MM.1S (cell line): Measurements from ENCODE around the gene C21orf58.

ENCODE experiments used
- DNase-seq: peaks from one replicate; pipeline ENCODE4 v3.0.0-alpha.2; 2015
- H2AFZ ChIP-seq: fragments of 300-600 bp; sonication (generic); 2 replicates; pipeline ENCODE4 v1.6.0; 2016; ENCODE audit warnings: antibody characterized with exemption, low read length
- H3F3A ChIP-seq: fragments of 300-600 bp; sonication (generic); 2 replicates; pipeline ENCODE4 v1.6.1; 2016; ENCODE audit warnings: mild to moderate bottlenecking, antibody characterized with exemption, low read length, moderate library complexity, mixed read lengths; ENCODE audit not compliant: insufficient read depth
- H3K27ac ChIP-seq: fragments of 300-600 bp; sonication (generic); 2 replicates; pipeline ENCODE4 v1.5.1; 2016; ENCODE audit warnings: mild to moderate bottlenecking, low read length
- H3K27me3 ChIP-seq: fragments of 300-600 bp; sonication (generic); replicated peaks from 2 replicates; pipeline ENCODE4 v1.6.0; 2016; ENCODE audit warnings: low read length; ENCODE audit not compliant: insufficient read depth
- H3K36me3 ChIP-seq: fragments of 300-600 bp; sonication (generic); replicated peaks from 2 replicates; pipeline ENCODE4 v1.6.1; 2016; ENCODE audit warnings: mild to moderate bottlenecking, low read length, mixed read lengths; ENCODE audit not compliant: insufficient read depth
- H3K4me1 ChIP-seq: fragments of 300-600 bp; sonication (generic); 2 replicates; pipeline ENCODE4 v1.6.1; 2016; ENCODE audit warnings: low read length, mixed read lengths
- H3K4me2 ChIP-seq: fragments of 300-600 bp; sonication (generic); 2 replicates; pipeline ENCODE4 v1.6.0; 2016; ENCODE audit warnings: low read depth, low read length
- H3K4me3 ChIP-seq: fragments of 300-600 bp; sonication (generic); 2 replicates; pipeline ENCODE4 v1.5.1; 2016; ENCODE audit warnings: low read length, mixed read lengths
- H3K79me2 ChIP-seq: fragments of 300-600 bp; sonication (generic); 2 replicates; pipeline ENCODE4 v1.6.1; 2016; ENCODE audit warnings: mixed run types, low read length, mixed read lengths
- H3K9ac ChIP-seq: fragments of 300-600 bp; sonication (generic); 2 replicates; pipeline ENCODE4 v1.6.1; 2016; ENCODE audit warnings: low read length, mixed read lengths
- H3K9me2 ChIP-seq: fragments of 300-600 bp; sonication (generic); replicated peaks from 2 replicates; pipeline ENCODE4 v1.6.1; 2016; ENCODE audit warnings: mild to moderate bottlenecking, low read length, mixed read lengths; ENCODE audit not compliant: insufficient read depth
- H3K9me3 ChIP-seq: fragments of 300-600 bp; sonication (generic); replicated peaks from 2 replicates; pipeline ENCODE4 v1.6.1; 2016; ENCODE audit warnings: mild to moderate bottlenecking, low read length, mixed read lengths; ENCODE audit not compliant: insufficient read depth
- H4K20me1 ChIP-seq: fragments of 300-600 bp; sonication (generic); 2 replicates; pipeline ENCODE4 v1.6.1; 2016; ENCODE audit warnings: mild to moderate bottlenecking, low read length, moderate library complexity, mixed read lengths; ENCODE audit not compliant: insufficient read depth
- CTCF ChIP-seq: fragments of 300-600 bp; sonication (generic); IDR thresholded peaks from 2 replicates; pipeline ENCODE4 v1.5.1; 2016; ENCODE audit warnings: antibody characterized with exemption, low read length, mixed read lengths
- EZH2 ChIP-seq: fragments of 300-600 bp; sonication (generic); optimal IDR thresholded peaks from 2 replicates; pipeline ENCODE3; 2017; ENCODE audit warnings: low read depth, mild to moderate bottlenecking, antibody characterized with exemption, low read length, mixed read lengths
- EZH2phosphoT487 ChIP-seq: fragments of 300-600 bp; sonication (generic); IDR thresholded peaks from 2 replicates; pipeline ENCODE4 v1.6.1; 2018; ENCODE audit warnings: antibody characterized with exemption, low read length

Gene C21orf58

GRCh38 chr21:46326110-46326703 is 2.5 kb upstream of the C21orf58 start:
- Histone ChIP-seq H3K9me2 (no peaks in the 10 kb centered on the region), H3K4me2 (peak overlapping the region; percentile 97), H2AFZ (no peak overlapping the region), H3K27me3 (no peaks in the 10 kb centered on the region), H3K9me3 (no peaks in the 10 kb centered on the region), H4K20me1 (no peaks in the 10 kb centered on the region), H3K36me3 (peaks cover 7% of the 10 kb centered on the region), H3K9ac (peak overlapping the region; percentile 80; the same call in 1 of the 2 replicates), H3K4me3 (no peak overlapping the region), H3F3A (peaks cover 25% of the 10 kb centered on the region), H3K4me1 (peaks cover 18% of the 10 kb centered on the region), H3K79me2 (peaks cover 87% of the 10 kb centered on the region), H3K27ac (no peak overlapping the region)
- DNase-seq: no peak
- TF ChIP-seq EZH2phosphoT487 (no peak), CTCF (peak; percentile 7; the same call in 1 of the 2 replicates)

- TF ChIP-seq EZH2phosphoT487 (no peak), EZH2 (no peak), CTCF (peak; percentile 40)
- H3K9me3 ChIP-seq: no peaks in the 10 kb centered on the region
- H3K4me1 ChIP-seq: peaks cover 18% of the 10 kb centered on the region
- peaks cover 85% of the 10 kb centered on the region for H3K79me2 ChIP-seq
- H3F3A ChIP-seq: peaks cover 29% of the 10 kb centered on the region
- H3K27ac ChIP-seq: peak overlapping the region; percentile 62; the same call in 1 of the 2 replicates
- no peaks in the 10 kb centered on the region for H4K20me1 ChIP-seq
- H3K36me3 ChIP-seq: peaks cover 7% of the 10 kb centered on the region; the same call in 1 of the 2 replicates
- no peaks in the 10 kb centered on the region for H3K27me3 ChIP-seq
- no peaks in the 10 kb centered on the region for H3K9me2 ChIP-seq
- peak overlapping the region; percentile 97 for H3K4me2 ChIP-seq
- peak overlapping the region; percentile 88 for H2AFZ ChIP-seq
- H3K9ac ChIP-seq: peak overlapping the region; percentile 80
- H3K4me3 ChIP-seq: peak overlapping the region; percentile 88
- peak; percentile 64 for DNase-seq
Observed at GRCh38 chr21:46325073-46325912, 1.6 kb upstream of the C21orf58 start.

- TF ChIP-seq CTCF (no peak; the same call in 1 of the 2 replicates), EZH2 (no peak), EZH2phosphoT487 (no peak)
- Histone ChIP-seq H3F3A (peaks cover 29% of the 10 kb centered on the region), H3K36me3 (0 out of 2 replicates have a peak, but pooled peaks cover 4% of the 10 kb centered on the region), H3K79me2 (peaks cover 77% of the 10 kb centered on the region), H3K9me3 (no peaks in the 10 kb centered on the region), H3K4me3 (peak overlapping the region; percentile 98), H3K27ac (peak overlapping the region; percentile 93), H4K20me1 (no peaks in the 10 kb centered on the region), H3K4me2 (peak overlapping the region; percentile 97), H2AFZ (peak overlapping the region; percentile 88), H3K27me3 (no peaks in the 10 kb centered on the region), H3K9me2 (no peaks in the 10 kb centered on the region), H3K9ac (peak overlapping the region; percentile 91), H3K4me1 (peaks cover 18% of the 10 kb centered on the region)
- DNase-seq: peak; percentile 94
Observed at GRCh38 chr21:46324390-46325072, 861 bp upstream of the C21orf58 start.
